ENCODE results near the gene YWHAQ. TPM values are rescaled to one million over a fixed set of nuclear protein-coding genes. Genes with fewer than 3 reads are reported as not detected.
A peak's percentile ranks its signal among the peaks of the same experiment; 100 is the strongest.
"Not testable (repeated sequence)": the region's sequence is repeated elsewhere in the genome, so short reads cannot be mapped to it uniquely, and the experiment has no call there.

YWHAQ gene
- total RNA-seq, 2 experiments from 2014 or later = 341 to 368 TPM

- no peak for DNase-seq
- H3K27ac Mint-ChIP-seq = peak overlapping the region; percentile 89
- no peak for TF ChIP-seq CTCF (IDR thresholded peaks at IDR 0.05)
- peaks cover 63% of the 10 kb centered on the region for H3K4me1 Mint-ChIP-seq (ENCODE audit: low read depth)
- H3K27me3 Mint-ChIP-seq = no peaks in the 10 kb centered on the region
- peaks cover 2% of the 10 kb centered on the region for H3K36me3 Mint-ChIP-seq (ENCODE audit: low read depth)
- peak; percentile 14 for ATAC-seq
- H3K4me3 Mint-ChIP-seq = peak overlapping the region; percentile 61
- CTCF ChIA-PET = no interaction called here
- H3K9me3 Mint-ChIP-seq = no peaks in the 10 kb centered on the region
- POLR2A ChIA-PET = interaction anchor here (0.7 kb wide), 1 partner anchor 70 kb away, joined by 4 read pairs; no protein-coding TSS in a partner anchor
- intact Hi-C loops (cut with micrococcal nuclease) = loop anchor here (5.0 kb wide), 1 partner anchor 80 kb away; the partner anchor contains the start of gene IAH1
Observed at GRCh38 chr2:9552219-9553178, 78.3 kb downstream of the YWHAQ start.

DNA sequence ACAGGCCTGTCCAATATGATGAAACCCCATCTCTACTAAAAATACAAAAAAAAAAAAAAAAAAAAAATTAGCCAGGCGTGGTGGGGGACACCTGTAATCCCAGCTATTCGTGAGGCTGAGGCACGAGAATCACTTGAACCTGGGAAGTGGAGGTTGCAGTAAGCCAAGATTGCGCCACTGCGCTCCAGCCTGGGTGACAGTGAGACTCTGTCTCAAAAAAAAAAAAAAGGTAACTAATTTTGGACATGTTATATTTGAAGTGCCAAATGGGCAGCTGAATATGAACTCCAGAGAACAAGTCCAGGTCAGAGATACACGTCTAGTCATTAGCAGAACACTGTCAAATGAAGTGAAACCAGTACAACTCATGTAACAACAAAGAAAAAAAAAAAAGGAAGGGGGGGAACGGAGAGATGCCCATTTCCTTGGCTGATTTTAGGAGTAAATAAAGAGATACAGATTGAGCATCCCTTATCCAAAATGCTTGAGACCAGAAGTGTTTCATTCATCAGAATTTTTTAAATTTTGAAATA, 79.9 kb downstream of the YWHAQ start:
- H3K27me3 Mint-ChIP-seq; DNase-seq; H3K4me3 Mint-ChIP-seq; H3K36me3 Mint-ChIP-seq (ENCODE audit: low read depth); H3K9me3 Mint-ChIP-seq; ATAC-seq: not testable (repeated sequence)
- Mint-ChIP-seq H3K4me1 (ENCODE audit: low read depth) (peaks cover 62% of the 10 kb centered on the region), H3K27ac (peak overlapping the region; percentile 81)
- ChIA-PET POLR2A (interaction anchor here (0.6 kb wide), 1 partner anchor 71 kb away, joined by 3 read pairs; no protein-coding TSS in a partner anchor), CTCF (interaction anchor here (0.6 to 1.5 kb wide), 2 partner anchors 70 to 248 kb away, joined by 5 read pairs; no protein-coding TSS in a partner anchor)
- intact Hi-C loops (cut with micrococcal nuclease) = loop anchor here (5.0 kb wide), 1 partner anchor 79 kb away; the partner anchor contains the start of gene IAH1

- Mint-ChIP-seq H3K27me3 (no peaks in the 10 kb centered on the region), H3K36me3 (ENCODE audit: low read depth) (peaks cover 4% of the 10 kb centered on the region), H3K4me1 (ENCODE audit: low read depth) (peaks cover 69% of the 10 kb centered on the region), H3K4me3 (no peak overlapping the region), H3K27ac (peak overlapping the region; percentile 59), H3K9me3 (no peaks in the 10 kb centered on the region)
- ATAC-seq (no peak), DNase-seq (no peak)
- intact Hi-C loops (cut with micrococcal nuclease) = no loop called here
- ChIA-PET POLR2A (interaction anchor here (0.7 kb wide), 1 partner anchor 74 kb away, joined by 3 read pairs; no protein-coding TSS in a partner anchor), CTCF (interaction anchor here (1.0 to 1.5 kb wide), 2 partner anchors 58 to 250 kb away, joined by 4 to 5 read pairs; no protein-coding TSS in a partner anchor)
- TF ChIP-seq CTCF (IDR thresholded peaks at IDR 0.05) = no peak
Observed at GRCh38 chr2:9549420-9549819, 81.4 kb downstream of the YWHAQ start.

GRCh38 chr2:9548506-9548905, 82.3 kb downstream of the YWHAQ start:
- Mint-ChIP-seq H3K27ac (peak overlapping the region; percentile 92), H3K4me3 (peak overlapping the region; percentile 64), H3K27me3 (no peaks in the 10 kb centered on the region), H3K9me3 (no peaks in the 10 kb centered on the region), H3K4me1 (ENCODE audit: low read depth) (peaks cover 68% of the 10 kb centered on the region), H3K36me3 (ENCODE audit: low read depth) (peaks cover 5% of the 10 kb centered on the region)
- intact Hi-C loops (cut with micrococcal nuclease) = no loop called here
- DNase-seq = no peak
- no peak for TF ChIP-seq CTCF (IDR thresholded peaks at IDR 0.05)
- ChIA-PET POLR2A (no interaction called here), CTCF (no interaction called here)
- peak; percentile 72 for ATAC-seq

DNA sequence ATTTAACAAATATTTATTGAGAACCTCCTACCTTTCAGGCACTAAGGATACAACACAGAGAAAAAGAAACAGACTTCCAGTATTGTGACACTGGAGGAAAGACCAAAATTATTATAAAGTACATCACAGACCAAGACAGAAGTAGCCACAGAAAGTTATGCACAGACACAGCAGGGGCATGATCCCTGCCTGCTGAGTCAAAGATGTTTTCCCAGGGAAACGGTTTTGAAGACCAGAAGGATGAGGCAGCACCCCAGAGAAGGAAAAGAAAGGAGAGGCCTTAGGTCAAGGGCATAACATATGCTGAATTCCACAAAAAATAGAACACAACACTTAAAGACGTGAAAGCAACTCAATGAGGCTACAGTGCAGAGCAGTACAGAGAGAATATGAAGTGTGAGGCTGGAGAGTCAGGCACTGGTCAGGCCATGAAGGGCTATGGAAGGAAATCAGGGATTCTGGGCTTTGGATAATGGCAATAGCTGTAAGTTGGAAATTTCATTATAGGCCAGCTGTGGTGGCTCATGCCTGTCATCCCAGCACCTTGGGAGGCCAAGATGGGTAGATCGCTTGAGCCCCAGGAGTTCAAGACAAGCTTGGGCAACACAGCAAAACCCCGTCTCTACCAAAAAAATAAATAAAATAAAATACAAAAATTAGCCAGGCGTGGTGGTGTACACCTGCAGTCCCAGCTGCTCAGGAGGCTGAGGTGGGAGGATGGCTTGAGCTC, 83.4 kb downstream of the YWHAQ start:
- TF ChIP-seq CTCF (IDR thresholded peaks at IDR 0.05) = no peak
- H3K4me3 Mint-ChIP-seq = no peak overlapping the region
- H3K9me3 Mint-ChIP-seq = no peaks in the 10 kb centered on the region
- intact Hi-C loops (cut with micrococcal nuclease) = no loop called here
- no peak for ATAC-seq
- ChIA-PET POLR2A (interaction anchor here (0.6 to 0.9 kb wide), 2 partner anchors 8 to 47 kb away, joined by 4 read pairs; no protein-coding TSS in a partner anchor), CTCF (no interaction called here)
- H3K27me3 Mint-ChIP-seq = no peaks in the 10 kb centered on the region
- peaks cover 68% of the 10 kb centered on the region for H3K4me1 Mint-ChIP-seq (ENCODE audit: low read depth)
- peak overlapping the region; percentile 92 for H3K27ac Mint-ChIP-seq
- H3K36me3 Mint-ChIP-seq (ENCODE audit: low read depth) = peaks cover 7% of the 10 kb centered on the region
- no peak for DNase-seq

All from activated CD8-positive, alpha-beta T cell treated with anti-CD3 and anti-CD28 coated beads for 36 hours (primary cell).